Globus pallidus (tissue), 1 donor: ENCODE data around the gene CFD.
A peak's percentile ranks its signal among the peaks of the same experiment; 100 is the strongest.
"Not testable (repeated sequence)": the region's sequence is repeated elsewhere in the genome, so short reads cannot be mapped to it uniquely, and the experiment has no call there.

Source experiments
- DNase-seq: peaks from one replicate; pipeline ENCODE4 v3.0.0-alpha.2; 2015; ENCODE audit warnings: low spot score

CFD gene

GRCh38 chr19:888581-889385, 29.3 kb downstream of the CFD start:
- no peak for DNase-seq

GRCh38 chr19:889662-890295, 30.3 kb downstream of the CFD start:
- DNase-seq, result no peak

- DNase-seq, result no peak
These were observed 31.4 kb downstream of the CFD start for GRCh38 chr19:890831-891230.

GRCh38 chr19:891421-892200, 32.1 kb downstream of the CFD start:
- not testable (repeated sequence) for DNase-seq

- no peak for DNase-seq
These were observed 32.9 kb downstream of the CFD start for GRCh38 chr19:892243-892893.

- peak; percentile 95 for DNase-seq
These were observed 33.6 kb downstream of the CFD start, which contains the start of the genes MED16 and RNU6-9 for GRCh38 chr19:892894-893689. Gene MED16, minus strand, starts transcription at chr19:893187. Its CDS starts 2,056 bp downstream, at chr19:891131. Gene RNU6-9, plus strand, starts transcription at chr19:893484.

GRCh38 chr19:896434-896833, 37.0 kb downstream of the CFD start:
- no peak for DNase-seq

- no peak for DNase-seq
These were observed 37.5 kb downstream of the CFD start for GRCh38 chr19:896999-897398.

GRCh38 chr19:897442-898039, 38.1 kb downstream of the CFD start:
- no peak for DNase-seq

GRCh38 chr19:898663-899062, 39.2 kb downstream of the CFD start:
- DNase-seq, result no peak

GRCh38 chr19:899336-900042, 40.0 kb downstream of the CFD start:
- DNase-seq, result no peak

- no peak for DNase-seq
These were observed 40.5 kb downstream of the CFD start for GRCh38 chr19:900043-900301.

GRCh38 chr19:900302-901111, 41.0 kb downstream of the CFD start:
- DNase-seq, result no peak

- DNase-seq, result no peak
These were observed 42.0 kb downstream of the CFD start for GRCh38 chr19:901216-902092.

- no peak for DNase-seq
These were observed 42.6 kb downstream of the CFD start for GRCh38 chr19:902093-902370.

- no peak for DNase-seq
These were observed 43.2 kb downstream of the CFD start for GRCh38 chr19:902446-903226.

- DNase-seq, result no peak
These were observed 43.9 kb downstream of the CFD start for GRCh38 chr19:903266-903797.

GRCh38 chr19:904545-904944, 45.1 kb downstream of the CFD start:
- DNase-seq, result no peak
